Esophagus muscularis mucosa (tissue), 4 donors: ENCODE data around the gene NR2F1-AS1. TPM values are rescaled to one million over a fixed set of nuclear protein-coding genes. Genes with fewer than 3 reads are reported as not detected.
A peak's percentile ranks its signal among the peaks of the same experiment; 100 is the strongest.

Source experiments
- DNase-seq: peaks from one replicate; pipeline ENCODE4 v3.0.0-alpha.2; 2017; ENCODE audit errors: extremely low spot score
- H3K27ac ChIP-seq, 4 donors: fragments of 200-600 bp; sonication (generic); replicated peaks in 1 of 4; 1 replicate in 3 of 4; 2 replicates in 1 of 4; pipeline ENCODE4 v1.5.1; 2016 to 2019; ENCODE audit warnings: mild to moderate bottlenecking in 1 of 4
- H3K27me3 ChIP-seq, 4 donors: fragments of 200-600 bp; sonication (generic); one replicate each; pipeline versions ENCODE4 v1.5.1 to v1.6.0; 2016 to 2019
- H3K36me3 ChIP-seq, 4 donors: fragments of 200-600 bp; sonication (generic); one replicate each; pipeline ENCODE4 v1.5.1; 2016 to 2019
- H3K4me1 ChIP-seq, 4 donors: fragments of 200-600 bp; sonication (generic); one replicate each; pipeline ENCODE4 v1.5.1; 2016 to 2019
- H3K4me3 ChIP-seq, 4 donors: fragments of 200-600 bp; sonication (generic); 1 replicate in 2 of 4; 2 replicates in 2 of 4; pipeline ENCODE4 v1.5.1; 2016 to 2019; ENCODE audit warnings: mild to moderate bottlenecking in 4 of 4, moderate library complexity in 1 of 4
- H3K9me3 ChIP-seq, 4 donors: fragments of 200-600 bp; sonication (generic); 1 replicate in 3 of 4; 2 replicates in 1 of 4; pipeline ENCODE4 v1.5.1; 2016 to 2019
- CTCF ChIP-seq, 3 experiments: fragments of 200-600 bp in 2 of 3; fragments of 450-650 bp in 1 of 3; sonication (generic) in 2 of 3; IDR thresholded peaks; one replicate each; pipeline ENCODE4 v1.5.1; 2017 to 2019; ENCODE audit warnings: antibody characterized with exemption in 3 of 3, mild to moderate bottlenecking in 2 of 3, moderate library complexity in 1 of 3
- EP300 ChIP-seq: sonication (generic); formaldehyde crosslinking; IDR thresholded peaks from one replicate; pipeline ENCODE4 v1.6.1; 2017; ENCODE audit warnings: antibody characterized with exemption
- POLR2A ChIP-seq: fragments of 450-650 bp; IDR thresholded peaks from one replicate; pipeline ENCODE4 v1.6.1; 2017; ENCODE audit warnings: antibody characterized with exemption, moderate library complexity, mild to moderate bottlenecking, low read depth
- POLR2AphosphoS5 ChIP-seq, 2 donors: sonication (generic); formaldehyde crosslinking; IDR thresholded peaks; one replicate each; pipeline ENCODE4 v1.6.1; 2017; ENCODE audit warnings: antibody characterized with exemption in 2 of 2
- WGBS: methylation state at CpG from one replicate; pipeline ENCODE4 v1.1.5; 2018; 5-methylcytosine and 5-hydroxymethylcytosine counted together
- intact Hi-C: fragments of 100-400 bp; cut with DNase I; formaldehyde crosslinking; loops from one replicate; pipeline ENCODE4 v1.15.1; 2023
- total RNA-seq, 4 donors: library from RNA; depleted of rRNA; stranded (reverse); fragments of >200 nt; gene quantifications; one replicate each; pipeline versions ENCODE4 v1.1.0 to v1.2.1, GENCODE V29; 2016

Gene NR2F1-AS1
- total RNA-seq, 4 donors from 2014 or later: 8.6 to 22.8 (median 9.5) TPM

- intact Hi-C loops: no loop called here
- no peaks in the 10 kb centered on the region for H3K36me3 ChIP-seq
- H3K4me3 ChIP-seq: no peak overlapping the region
- no peaks in the 10 kb centered on the region for H3K9me3 ChIP-seq
- TF ChIP-seq CTCF (IDR thresholded peaks at IDR 0.05) (no peak), EP300 (no peak), POLR2A (no peak), POLR2AphosphoS5 (IDR thresholded peaks at IDR 0.05) (no peak)
- H3K27me3 ChIP-seq: no peaks in the 10 kb centered on the region
- H3K27ac ChIP-seq: no peak overlapping the region
- H3K4me1 ChIP-seq: no peaks in the 10 kb centered on the region
- DNase-seq: no peak
Observed at GRCh38 chr5:93409691-93410090, 171.3 kb downstream of the NR2F1-AS1 start.

GRCh38 chr5:93407454-93407853 lies 173.6 kb downstream of the NR2F1-AS1 start:
- no peaks in the 10 kb centered on the region for H3K9me3 ChIP-seq
- intact Hi-C loops: no loop called here
- H3K27me3 ChIP-seq: no peaks in the 10 kb centered on the region
- WGBS: 80% methylated on average over 6 of the region's 6 CpGs
- no peak for TF ChIP-seq CTCF (IDR thresholded peaks at IDR 0.05)
- H3K36me3 ChIP-seq: no peaks in the 10 kb centered on the region
- no peaks in the 10 kb centered on the region for H3K4me1 ChIP-seq
- DNase-seq: peak; percentile 53
- H3K4me3 ChIP-seq: no peak overlapping the region
- H3K27ac ChIP-seq: no peak overlapping the region

GRCh38 chr5:93406971-93407401 lies 174.0 kb downstream of the NR2F1-AS1 start:
- 74% methylated on average over 5 of the region's 5 CpGs for WGBS
- H3K27me3 ChIP-seq: no peaks in the 10 kb centered on the region
- no peak for DNase-seq
- no peak overlapping the region for H3K27ac ChIP-seq
- no peaks in the 10 kb centered on the region for H3K36me3 ChIP-seq
- intact Hi-C loops: no loop called here
- no peak overlapping the region for H3K4me3 ChIP-seq
- TF ChIP-seq EP300 (no peak), CTCF (IDR thresholded peaks at IDR 0.05) (no peak), POLR2A (no peak), POLR2AphosphoS5 (IDR thresholded peaks at IDR 0.05) (no peak)
- H3K9me3 ChIP-seq: no peaks in the 10 kb centered on the region
- H3K4me1 ChIP-seq: no peaks in the 10 kb centered on the region

GRCh38 chr5:93404246-93404645 lies 176.8 kb downstream of the NR2F1-AS1 start:
- DNase-seq: no peak
- no peaks in the 10 kb centered on the region for H3K9me3 ChIP-seq
- no peak for TF ChIP-seq POLR2A
- TF ChIP-seq POLR2AphosphoS5 (IDR thresholded peaks at IDR 0.05): no peak
- no peak for TF ChIP-seq CTCF (IDR thresholded peaks at IDR 0.05)
- TF ChIP-seq EP300: no peak
- H3K4me3 ChIP-seq: no peak overlapping the region
- no peaks in the 10 kb centered on the region for H3K36me3 ChIP-seq
- 70% methylated on average over 1 of the region's 1 CpG for WGBS
- H3K4me1 ChIP-seq: no peaks in the 10 kb centered on the region
- intact Hi-C loops: no loop called here
- no peak overlapping the region for H3K27ac ChIP-seq
- H3K27me3 ChIP-seq: no peaks in the 10 kb centered on the region

GRCh38 chr5:93403141-93403928 lies 177.7 kb downstream of the NR2F1-AS1 start:
- DNase-seq: no peak
- no peaks in the 10 kb centered on the region for H3K9me3 ChIP-seq
- intact Hi-C loops: no loop called here
- no peak for TF ChIP-seq EP300
- TF ChIP-seq POLR2A: no peak
- no peak for TF ChIP-seq POLR2AphosphoS5 (IDR thresholded peaks at IDR 0.05)
- TF ChIP-seq CTCF (IDR thresholded peaks at IDR 0.05): no peak
- H3K36me3 ChIP-seq: no peaks in the 10 kb centered on the region
- H3K4me3 ChIP-seq: no peak overlapping the region
- H3K27me3 ChIP-seq: no peaks in the 10 kb centered on the region
- WGBS: 94% methylated on average over 2 of the region's 2 CpGs
- H3K27ac ChIP-seq: no peak overlapping the region
- no peaks in the 10 kb centered on the region for H3K4me1 ChIP-seq
